ENCODE measurements around the gene VPS8.
"Not testable (repeated sequence)": the region's sequence is repeated elsewhere in the genome, so short reads cannot be mapped to it uniquely, and the experiment has no call there.

Gene VPS8

DNA sequence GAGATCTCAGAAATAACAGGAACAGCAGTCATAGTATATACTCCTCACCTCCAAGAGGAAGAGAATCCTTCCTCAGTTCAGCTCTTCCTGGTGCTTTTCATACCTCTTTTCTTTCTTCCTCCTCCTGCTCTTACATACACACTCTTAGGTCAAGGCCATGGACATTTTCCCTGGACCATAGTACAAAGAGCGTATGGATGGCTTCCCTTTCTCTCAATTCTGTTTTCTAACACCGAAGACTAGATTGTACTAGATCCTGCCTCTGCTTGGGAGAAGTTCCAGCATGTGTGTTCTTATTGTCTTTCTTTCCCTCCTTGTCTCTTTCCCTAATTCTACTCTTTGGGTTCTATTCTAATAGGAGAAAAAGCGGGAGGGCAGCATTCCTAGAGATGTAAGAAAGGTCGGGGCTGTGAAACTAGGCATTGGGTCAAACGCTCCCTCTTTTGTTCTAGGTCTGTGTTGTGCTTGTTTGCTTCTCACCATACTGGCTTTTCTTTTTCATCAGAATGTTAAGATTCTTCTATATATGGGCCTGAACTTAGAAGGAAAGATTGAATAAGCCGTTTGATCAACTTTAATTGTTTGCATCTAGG lies 77.4 kb downstream of the VPS8 start:
- Histone ChIP-seq H3K36me3 (ENCODE audit: control insufficient read depth, insufficient read depth, low read length) (no peaks in the 10 kb centered on the region; the same call in 1 of the 2 replicates), H3K27me3 (replicated peaks; ENCODE audit: control insufficient read depth, insufficient read depth, low read length) (no peaks in the 10 kb centered on the region), H3K4me3 (replicated peaks; ENCODE audit: low read depth, low read length) (no peak overlapping the region)
- DNase-seq (ENCODE audit: extremely low read depth, insufficient read length): no peak
- TF ChIP-seq, protein P1, sequence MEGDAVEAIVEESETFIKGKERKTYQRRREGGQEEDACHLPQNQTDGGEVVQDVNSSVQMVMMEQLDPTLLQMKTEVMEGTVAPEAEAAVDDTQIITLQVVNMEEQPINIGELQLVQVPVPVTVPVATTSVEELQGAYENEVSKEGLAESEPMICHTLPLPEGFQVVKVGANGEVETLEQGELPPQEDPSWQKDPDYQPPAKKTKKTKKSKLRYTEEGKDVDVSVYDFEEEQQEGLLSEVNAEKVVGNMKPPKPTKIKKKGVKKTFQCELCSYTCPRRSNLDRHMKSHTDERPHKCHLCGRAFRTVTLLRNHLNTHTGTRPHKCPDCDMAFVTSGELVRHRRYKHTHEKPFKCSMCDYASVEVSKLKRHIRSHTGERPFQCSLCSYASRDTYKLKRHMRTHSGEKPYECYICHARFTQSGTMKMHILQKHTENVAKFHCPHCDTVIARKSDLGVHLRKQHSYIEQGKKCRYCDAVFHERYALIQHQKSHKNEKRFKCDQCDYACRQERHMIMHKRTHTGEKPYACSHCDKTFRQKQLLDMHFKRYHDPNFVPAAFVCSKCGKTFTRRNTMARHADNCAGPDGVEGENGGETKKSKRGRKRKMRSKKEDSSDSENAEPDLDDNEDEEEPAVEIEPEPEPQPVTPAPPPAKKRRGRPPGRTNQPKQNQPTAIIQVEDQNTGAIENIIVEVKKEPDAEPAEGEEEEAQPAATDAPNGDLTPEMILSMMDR (IDR thresholded peaks at IDR 0.05; ENCODE audit: insufficient read depth, low read length, poor library complexity, severe bottlenecking): no peak

- Histone ChIP-seq H3K36me3 (ENCODE audit: control insufficient read depth, insufficient read depth, low read length) (no peaks in the 10 kb centered on the region), H3K4me3 (replicated peaks; ENCODE audit: low read depth, low read length) (no peak overlapping the region), H3K27me3 (replicated peaks; ENCODE audit: control insufficient read depth, insufficient read depth, low read length) (no peaks in the 10 kb centered on the region)
- no peak for DNase-seq (ENCODE audit: extremely low read depth, insufficient read length)
- TF ChIP-seq, protein P1 (IDR thresholded peaks at IDR 0.05; ENCODE audit: insufficient read depth, low read length, poor library complexity, severe bottlenecking): no peak
Measured at GRCh38 chr3:184894051-184894450, 82.1 kb downstream of the VPS8 start.

DNA sequence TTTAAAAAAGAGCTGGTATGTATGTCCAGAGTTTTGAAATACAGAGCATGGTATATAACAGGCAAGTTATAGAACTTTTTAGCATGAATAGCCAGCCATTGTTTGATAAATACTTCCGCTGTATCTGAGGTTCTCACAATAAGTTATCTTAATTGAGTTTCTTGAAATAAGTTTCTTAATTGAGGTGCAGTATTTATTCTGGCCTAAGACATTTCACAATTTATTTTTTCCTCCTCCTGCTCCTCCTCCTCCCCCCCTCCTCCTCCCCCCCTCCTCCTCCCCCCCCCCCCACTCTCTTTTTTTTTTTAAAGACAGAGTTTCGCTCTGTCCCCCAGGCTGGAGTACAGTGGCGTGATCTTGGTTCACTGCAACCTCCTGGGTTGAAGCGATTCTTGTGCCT lies 83.4 kb downstream of the VPS8 start:
- TF ChIP-seq, protein P1 (IDR thresholded peaks at IDR 0.05; ENCODE audit: insufficient read depth, low read length, poor library complexity, severe bottlenecking): no peak
- DNase-seq (ENCODE audit: extremely low read depth, insufficient read length): no peak
- Histone ChIP-seq H3K4me3 (replicated peaks; ENCODE audit: low read depth, low read length) (no peak overlapping the region), H3K36me3 (ENCODE audit: control insufficient read depth, insufficient read depth, low read length) (no peaks in the 10 kb centered on the region), H3K27me3 (replicated peaks; ENCODE audit: control insufficient read depth, insufficient read depth, low read length) (no peaks in the 10 kb centered on the region)

- Histone ChIP-seq H3K27me3 (replicated peaks; ENCODE audit: control insufficient read depth, insufficient read depth, low read length) (no peaks in the 10 kb centered on the region), H3K36me3 (ENCODE audit: control insufficient read depth, insufficient read depth, low read length) (no peaks in the 10 kb centered on the region), H3K4me3 (replicated peaks; ENCODE audit: low read depth, low read length) (no peak overlapping the region)
- TF ChIP-seq, protein P1 (IDR thresholded peaks at IDR 0.05; ENCODE audit: insufficient read depth, low read length, poor library complexity, severe bottlenecking): no peak
- DNase-seq (ENCODE audit: extremely low read depth, insufficient read length): no peak
Measured at GRCh38 chr3:184896336-184896735, 84.4 kb downstream of the VPS8 start.

DNA sequence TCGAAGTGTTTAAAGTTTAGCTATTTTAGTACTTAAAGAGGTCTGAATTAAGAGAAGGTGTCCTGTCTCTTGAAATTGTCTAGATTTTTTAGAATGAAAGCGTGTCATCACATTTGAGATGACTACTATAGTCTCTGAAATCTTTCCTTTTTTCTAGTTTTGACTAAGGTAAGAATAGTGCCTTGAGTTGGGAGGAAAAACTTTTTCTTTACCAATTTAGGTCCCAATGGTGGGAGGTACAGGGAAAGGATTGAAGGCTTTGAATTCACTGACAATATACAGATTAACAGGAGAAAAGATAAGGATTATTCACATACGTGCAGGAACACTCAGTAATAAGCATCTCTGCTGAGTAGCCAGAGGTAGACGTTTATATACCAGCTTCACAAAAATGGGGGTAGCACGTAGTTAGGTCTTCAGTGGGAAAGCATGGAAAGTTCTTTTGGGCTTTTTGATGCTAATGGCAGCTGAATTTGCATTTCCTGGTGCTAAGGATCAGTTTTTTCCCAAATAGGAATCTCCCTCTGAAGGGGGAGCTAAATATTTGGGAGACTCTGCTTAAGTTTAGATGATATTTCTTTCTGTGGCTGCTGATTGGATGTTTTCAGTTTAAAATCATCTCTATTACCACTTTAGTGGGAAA lies 88.1 kb downstream of the VPS8 start:
- TF ChIP-seq, protein P1 (IDR thresholded peaks at IDR 0.05; ENCODE audit: insufficient read depth, low read length, poor library complexity, severe bottlenecking): no peak

GRCh38 chr3:184907031-184907430 lies 95.1 kb downstream of the VPS8 start:
- DNase-seq (ENCODE audit: extremely low read depth, insufficient read length); H3K4me3 ChIP-seq (replicated peaks; ENCODE audit: low read depth, low read length); H3K36me3 ChIP-seq (ENCODE audit: control insufficient read depth, insufficient read depth, low read length); H3K27me3 ChIP-seq (replicated peaks; ENCODE audit: control insufficient read depth, insufficient read depth, low read length): not testable (repeated sequence)

More for the DNA sequence above, 88.1 kb downstream of the VPS8 start:
- Histone ChIP-seq H3K4me3 (replicated peaks; ENCODE audit: low read depth, low read length) (no peak overlapping the region), H3K36me3 (ENCODE audit: control insufficient read depth, insufficient read depth, low read length) (peaks cover 2% of the 10 kb centered on the region), H3K27me3 (replicated peaks; ENCODE audit: control insufficient read depth, insufficient read depth, low read length) (no peaks in the 10 kb centered on the region)
- no peak for DNase-seq (ENCODE audit: extremely low read depth, insufficient read length)
